ENCODE results near the gene PPIG. TPM values are rescaled to one million over a fixed set of nuclear protein-coding genes. Genes with fewer than 3 reads are reported as not detected.

The PPIG gene
- total and polyA plus RNA-seq, 9 of the 15 experiments (the other 6 are each of a cell fraction or from before 2014, with no cell fraction given), result 52.5 to 166 (median 124) TPM

DNA sequence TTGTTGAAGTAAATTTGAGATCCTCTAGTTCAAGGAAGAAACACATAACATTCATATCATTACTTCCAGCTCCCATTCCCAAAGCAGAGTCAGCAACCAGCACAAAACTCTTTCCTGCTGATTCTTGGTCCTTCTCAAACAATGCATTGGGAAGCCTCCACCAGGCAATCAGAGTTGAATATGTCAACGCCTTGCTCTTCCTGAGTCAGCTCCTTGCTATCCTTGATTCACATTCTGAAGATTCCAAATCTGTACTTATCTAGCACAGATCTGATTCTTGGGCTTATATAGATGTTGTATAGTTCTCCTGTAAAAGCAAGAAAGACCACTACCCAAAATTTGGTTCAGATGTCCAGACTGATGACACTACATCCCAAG is 80.4 kb downstream of the PPIG start:
- FAIRE-seq (no peak), ATAC-seq (no peak; the same call in 2 of the 3 replicates), DNase-seq (ENCODE audit: extremely low read depth in 1 of 4, low spot score in 3 of 4) (no peak)
- Histone ChIP-seq H3K9me3 (replicated peaks; ENCODE audit: control insufficient read depth, insufficient read depth, low read depth, low read length) (no peaks in the 10 kb centered on the region), H3K79me2 (ENCODE audit: control insufficient read depth, insufficient read depth, low read length) (no peaks in the 10 kb centered on the region), H2AFZ (ENCODE audit: low read depth, low read length) (peak overlapping the region; percentile 78), H3K36me3 (ENCODE audit: control insufficient read depth, insufficient read depth, low read length) (no peaks in the 10 kb centered on the region), H3K9me1 (ENCODE audit: control insufficient read depth, insufficient read depth, low read length) (no peaks in the 10 kb centered on the region), H3K4me1 (replicated peaks in 1 of 2; ENCODE audit: control insufficient read depth in 2 of 2, insufficient read depth in 2 of 2, low read length in 2 of 2) (peaks cover 4 to 65% of the 10 kb centered on the region in 2 experiments; a peak in 4 of 5 replicates), H4K20me1 (replicated peaks; ENCODE audit: control insufficient read depth, insufficient read depth, low read length) (no peaks in the 10 kb centered on the region), H3K4me2 (ENCODE audit: insufficient read depth, low read length) (peak overlapping the region; percentile 63), H3K27ac (ENCODE audit: extremely low read depth, low read depth, low read length) (peak overlapping the region; percentile 71), H3K9ac (ENCODE audit: insufficient read depth in 1 of 2, low read depth in 2 of 2, low read length in 2 of 2) (no peak overlapping the region), H3K27me3 (ENCODE audit: control insufficient read depth in 2 of 2, insufficient read depth in 2 of 2, low read length in 2 of 2) (no peaks in the 10 kb centered on the region), H3K4me3 (peak overlapping the region; percentile 6; the same call in 1 of the 2 replicates)
- CTCF ChIA-PET (ENCODE audit: low intra/inter-chr PET ratio), result no interaction called here
- TF ChIP-seq KDM1A (IDR thresholded peaks at IDR 0.05) (peak in 1 of 2 experiments; percentile 81; a peak in 3 of 4 replicates), ILF3 (IDR thresholded peaks at IDR 0.05; ENCODE audit: borderline replicate concordance) (no peak), NRF1 (conservative IDR thresholded peaks at IDR 0.05 in 1 of 2, IDR thresholded peaks at IDR 0.05 in 1 of 2) (0 out of 4 replicates have a peak, but pooled peaks of 1 of the 2 experiments have one; percentile 18)
- TF ChIP-seq, protein P1, sequence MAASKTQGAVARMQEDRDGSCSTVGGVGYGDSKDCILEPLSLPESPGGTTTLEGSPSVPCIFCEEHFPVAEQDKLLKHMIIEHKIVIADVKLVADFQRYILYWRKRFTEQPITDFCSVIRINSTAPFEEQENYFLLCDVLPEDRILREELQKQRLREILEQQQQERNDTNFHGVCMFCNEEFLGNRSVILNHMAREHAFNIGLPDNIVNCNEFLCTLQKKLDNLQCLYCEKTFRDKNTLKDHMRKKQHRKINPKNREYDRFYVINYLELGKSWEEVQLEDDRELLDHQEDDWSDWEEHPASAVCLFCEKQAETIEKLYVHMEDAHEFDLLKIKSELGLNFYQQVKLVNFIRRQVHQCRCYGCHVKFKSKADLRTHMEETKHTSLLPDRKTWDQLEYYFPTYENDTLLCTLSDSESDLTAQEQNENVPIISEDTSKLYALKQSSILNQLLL (CRISPR knock-in tag; IDR thresholded peaks at IDR 0.05; ENCODE audit: borderline replicate concordance), result 0 out of 2 replicates have a peak, but pooled peaks have one; percentile 28
- in situ Hi-C loops (cut with MboI), result no loop called here
- 6% methylated on average over 1 of the region's 1 CpG for WGBS (ENCODE audit: insufficient coverage, low coverage, missing lambda C conversion rate)
- BruUV-seq (replicated peaks), result no TSS peak
- intact Hi-C loops (cut with micrococcal nuclease), result loop anchor here (10.0 kb wide), 1 partner anchor 260 kb away; no protein-coding TSS in a partner anchor
- POLR2A ChIA-PET, result interaction anchor here (0.6 to 1.4 kb wide), 7 partner anchors 9 to 50 kb away, joined by 3 to 7 read pairs (median 4); no protein-coding TSS in a partner anchor
